Naive thymus-derived CD4-positive, alpha-beta T cell (primary cell): ENCODE data around the gene NFATC4. TPM values are rescaled to one million over a fixed set of nuclear protein-coding genes. Genes with fewer than 3 reads are reported as not detected.

ENCODE experiments used
- ATAC-seq: fragments of 150-1000 bp; cut with Tn5 transposase; 2 replicates; pipeline ENCODE4 v1.10.0; 2021; ENCODE audit warnings: mild to moderate bottlenecking, moderate library complexity
- CTCF ChIA-PET: fragments of 350-600 bp; sonication (Branson Sonifier 250); formaldehyde crosslinking; loops from one replicate; lab custom pipeline; 2021; ENCODE audit warnings: antibody characterized with exemption; lab: Charles Lee
- POLR2A ChIA-PET: fragments of 350-600 bp; sonication (Branson Sonifier 250); formaldehyde crosslinking; loops from one replicate; lab custom pipeline; 2021; ENCODE audit warnings: antibody characterized with exemption, inconsistent platforms; lab: Charles Lee
- DNase-seq, 9 donors: peaks; one replicate each; pipeline versions ENCODE4 v3.0.0 to v3.0.0-alpha.2; 2020 to 2022; ENCODE audit warnings: mixed read lengths in 1 of 9
- H3K27ac ChIP-seq: one replicate; pipeline ENCODE4 v1.7.0; 2013; ENCODE audit warnings: mild to moderate bottlenecking, low read depth, low read length, moderate library complexity
- H3K27me3 ChIP-seq, 2 donors: one replicate each; pipeline ENCODE4 v1.7.0; 2013; ENCODE audit warnings: low read length in 2 of 2, mild to moderate bottlenecking in 2 of 2, moderate library complexity in 2 of 2; ENCODE audit not compliant: control insufficient read depth in 2 of 2, insufficient read depth in 2 of 2
- H3K36me3 ChIP-seq, 3 experiments: 1 replicate in 2 of 3; 2 replicates in 1 of 3; pipeline ENCODE4 v1.7.0; 2013; ENCODE audit warnings: low read length in 3 of 3, mild to moderate bottlenecking in 3 of 3, moderate library complexity in 1 of 3; ENCODE audit not compliant: insufficient read depth in 3 of 3, control insufficient read depth in 2 of 3
- H3K4me1 ChIP-seq, 2 donors: one replicate each; pipeline ENCODE4 v1.7.0; 2013; ENCODE audit warnings: low read length in 2 of 2, mild to moderate bottlenecking in 2 of 2, moderate library complexity in 1 of 2; ENCODE audit not compliant: control insufficient read depth in 2 of 2, insufficient read depth in 2 of 2
- H3K4me3 ChIP-seq: 2 replicates; pipeline ENCODE4 v1.7.0; 2013; ENCODE audit warnings: mild to moderate bottlenecking, low read length
- H3K9me3 ChIP-seq, 3 experiments: 1 replicate in 2 of 3; 2 replicates in 1 of 3; pipeline ENCODE4 v1.7.0; 2013; ENCODE audit warnings: low read length in 3 of 3; ENCODE audit not compliant: control insufficient read depth in 2 of 3
- H3K27ac Mint-ChIP-seq, 9 donors: one replicate each; pipeline ENCODE4 v1.8.0; 2020 to 2022; ENCODE audit warnings: mixed read lengths in 9 of 9, mild to moderate bottlenecking in 8 of 9, moderate library complexity in 5 of 9, inconsistent platforms in 2 of 9
- H3K27me3 Mint-ChIP-seq, 5 donors: one replicate each; pipeline ENCODE4 v1.8.0; 2021 to 2022; ENCODE audit warnings: mixed read lengths in 5 of 5, mild to moderate bottlenecking in 1 of 5
- H3K36me3 Mint-ChIP-seq, 5 donors: one replicate each; pipeline ENCODE4 v1.8.0; 2020 to 2022; ENCODE audit warnings: mixed read lengths in 5 of 5, mild to moderate bottlenecking in 3 of 5, inconsistent platforms in 1 of 5
- H3K4me1 Mint-ChIP-seq, 7 donors: one replicate each; pipeline ENCODE4 v1.8.0; 2020 to 2022; ENCODE audit warnings: mixed read lengths in 7 of 7, mild to moderate bottlenecking in 3 of 7, inconsistent platforms in 1 of 7
- H3K4me3 Mint-ChIP-seq, 10 donors: one replicate each; pipeline ENCODE4 v1.8.0; 2020 to 2022; ENCODE audit warnings: mild to moderate bottlenecking in 10 of 10, mixed read lengths in 10 of 10, moderate library complexity in 6 of 10, inconsistent platforms in 2 of 10
- H3K9me3 Mint-ChIP-seq, 11 donors: one replicate each; pipeline ENCODE4 v1.8.0; 2020 to 2022; ENCODE audit warnings: mixed read lengths in 11 of 11, mild to moderate bottlenecking in 4 of 11, inconsistent platforms in 1 of 11, moderate library complexity in 1 of 11
- intact Hi-C, 2 donors: fragments of 100-400 bp; cut with micrococcal nuclease; formaldehyde crosslinking; loops; one replicate each; pipeline ENCODE4 v1.15.1; 2023
- polyA plus RNA-seq, 2 donors: library from polyadenylated mRNA; unstranded; fragments of 300-500 nt; fragmentation: Illumina TruSeq; gene quantifications; one replicate each; pipeline ENCODE4 v1.2.3, GENCODE V29; 2021
- total RNA-seq, 6 experiments: library from RNA in 5 of 6; stranded (reverse) in 5 of 6; gene quantifications; 1 replicate in 5 of 6; 2 replicates in 1 of 6; pipeline ENCODE4 v1.2.3 and lab custom pipeline; 2021 to 2026

Gene NFATC4
- total and polyA plus RNA-seq, 7 experiments from 2014 or later = not detected

DNA sequence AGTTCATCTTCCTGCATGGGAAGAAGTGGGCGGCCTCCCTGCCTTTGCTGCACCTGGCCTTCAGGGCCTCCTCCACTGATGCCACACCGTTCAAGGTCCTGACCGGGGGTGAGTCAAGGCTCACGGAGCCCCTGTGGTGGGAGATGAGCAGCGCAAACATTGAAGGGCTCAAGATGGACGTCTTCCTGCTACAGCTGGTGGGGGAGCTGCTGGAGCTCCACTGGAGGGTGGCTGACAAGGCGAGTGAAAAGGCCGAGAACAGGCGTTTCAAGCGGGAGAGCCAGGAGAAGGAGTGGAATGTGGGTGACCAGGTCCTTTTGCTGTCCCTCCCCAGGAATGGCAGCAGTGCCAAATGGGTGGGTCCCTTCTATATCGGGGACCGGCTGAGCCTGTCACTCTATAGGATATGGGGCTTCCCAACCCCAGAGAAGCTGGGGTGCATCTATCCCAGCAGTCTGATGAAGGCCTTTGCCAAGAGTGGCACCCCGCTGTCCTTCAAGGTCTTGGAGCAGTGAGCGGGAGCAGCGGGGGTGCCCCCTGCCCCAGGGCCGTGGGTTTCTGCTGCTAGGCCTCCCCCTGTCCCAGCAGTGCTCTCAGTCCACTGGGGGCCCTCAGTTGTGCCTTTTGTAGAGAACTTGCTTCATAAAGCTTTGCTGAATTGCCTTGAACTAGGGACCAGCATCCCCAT lies 49.1 kb downstream of the NFATC4 start:
- CTCF ChIA-PET = no interaction called here
- H3K4me3 ChIP-seq = no peak overlapping the region
- H3K36me3 ChIP-seq = no peaks in the 10 kb centered on the region
- no peak overlapping the region for H3K27ac ChIP-seq
- Mint-ChIP-seq H3K36me3 (no peaks in the 10 kb centered on the region), H3K27me3 (peaks cover 0 to 7% (median 4%) of the 10 kb centered on the region in 5 donors), H3K4me3 (no peak overlapping the region), H3K4me1 (no peaks in the 10 kb centered on the region), H3K27ac (no peak overlapping the region), H3K9me3 (no peaks in the 10 kb centered on the region)
- intact Hi-C loops = no loop called here
- H3K4me1 ChIP-seq = no peaks in the 10 kb centered on the region
- no peaks in the 10 kb centered on the region for H3K9me3 ChIP-seq
- DNase-seq (no peak), ATAC-seq (no peak)
- no peaks in the 10 kb centered on the region for H3K27me3 ChIP-seq
- POLR2A ChIA-PET = no interaction called here

DNA sequence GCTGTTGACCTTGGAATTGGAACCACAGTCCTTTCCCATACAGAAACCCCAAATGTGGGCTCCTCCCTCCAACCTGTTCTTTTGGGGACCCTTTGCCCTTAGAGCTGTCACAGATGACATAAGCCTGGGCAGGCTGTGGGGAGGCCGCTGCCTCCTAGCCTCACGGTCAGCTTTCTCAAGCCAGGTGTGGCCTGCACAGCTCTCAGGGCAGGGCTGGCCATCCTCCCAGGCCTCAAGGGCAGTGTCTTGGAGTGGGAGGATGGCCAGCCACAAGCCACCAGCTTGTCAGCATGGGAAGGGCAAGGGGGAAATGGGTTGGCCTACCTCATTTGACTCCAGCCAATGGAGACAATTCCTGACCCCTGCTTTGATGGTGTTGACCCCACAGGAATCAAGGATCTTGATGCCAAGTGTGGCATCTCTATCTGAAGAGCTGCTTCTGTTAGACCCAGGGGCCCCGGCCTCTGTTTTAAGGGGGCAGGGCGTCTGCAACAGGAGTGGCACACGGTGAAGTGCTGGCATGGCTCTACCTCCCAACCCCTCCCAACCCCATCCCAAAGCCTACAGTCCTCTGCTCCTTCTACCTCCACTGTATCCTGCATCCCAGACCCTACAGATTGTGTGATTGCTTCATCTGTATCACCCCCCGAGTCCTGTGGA lies 50.0 kb downstream of the NFATC4 start:
- H3K36me3 ChIP-seq = no peaks in the 10 kb centered on the region
- ATAC-seq = no peak
- no peaks in the 10 kb centered on the region for H3K9me3 ChIP-seq
- Mint-ChIP-seq H3K36me3 (no peaks in the 10 kb centered on the region), H3K27me3 (peaks cover 0 to 7% (median 4%) of the 10 kb centered on the region in 5 donors), H3K4me1 (no peaks in the 10 kb centered on the region), H3K27ac (no peak overlapping the region), H3K4me3 (no peak overlapping the region), H3K9me3 (no peaks in the 10 kb centered on the region)
- intact Hi-C loops = no loop called here
- ChIA-PET CTCF (no interaction called here), POLR2A (no interaction called here)
- no peak overlapping the region for H3K27ac ChIP-seq
- no peaks in the 10 kb centered on the region for H3K27me3 ChIP-seq
- H3K4me3 ChIP-seq = no peak overlapping the region
- H3K4me1 ChIP-seq = peaks cover 0 to 4% of the 10 kb centered on the region in 2 donors
- DNase-seq = no peak

DNA sequence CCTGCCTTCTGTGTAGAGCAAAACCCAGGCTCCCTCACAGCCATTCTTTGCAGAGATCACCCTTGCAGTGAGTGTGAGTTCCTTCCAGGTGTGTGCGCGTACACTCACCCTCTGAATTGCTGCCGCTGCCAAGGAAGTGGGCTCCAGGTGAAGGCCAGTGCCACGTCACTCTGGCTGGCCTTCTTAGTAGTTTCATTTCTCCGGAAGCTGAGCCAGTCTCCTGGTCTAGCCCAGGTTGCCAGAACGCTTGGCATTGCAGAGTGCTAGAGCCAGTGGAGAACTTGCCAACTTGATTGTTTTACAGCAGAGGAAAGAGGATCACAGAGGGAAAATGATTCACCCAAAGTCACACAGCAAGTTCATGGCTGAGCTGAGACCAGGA lies 50.5 kb downstream of the NFATC4 start:
- DNase-seq (no peak), ATAC-seq (no peak)
- CTCF ChIA-PET = no interaction called here
- Mint-ChIP-seq H3K27ac (no peak overlapping the region), H3K36me3 (no peaks in the 10 kb centered on the region), H3K9me3 (no peaks in the 10 kb centered on the region), H3K4me1 (no peaks in the 10 kb centered on the region), H3K27me3 (peaks cover 0 to 7% (median 4%) of the 10 kb centered on the region in 5 donors), H3K4me3 (no peak overlapping the region)
- H3K27me3 ChIP-seq = no peaks in the 10 kb centered on the region
- intact Hi-C loops = no loop called here
- no peaks in the 10 kb centered on the region for H3K36me3 ChIP-seq
- POLR2A ChIA-PET = interaction anchor here (0.7 to 1.9 kb wide), 2 partner anchors 12 to 144 kb away, joined by 3 to 6 read pairs; partner anchors contain the start of genes CBLN3 and KHNYN
- H3K9me3 ChIP-seq = no peaks in the 10 kb centered on the region
- no peak overlapping the region for H3K4me3 ChIP-seq
- no peak overlapping the region for H3K27ac ChIP-seq
- H3K4me1 ChIP-seq = peaks cover 0 to 4% of the 10 kb centered on the region in 2 donors

DNA sequence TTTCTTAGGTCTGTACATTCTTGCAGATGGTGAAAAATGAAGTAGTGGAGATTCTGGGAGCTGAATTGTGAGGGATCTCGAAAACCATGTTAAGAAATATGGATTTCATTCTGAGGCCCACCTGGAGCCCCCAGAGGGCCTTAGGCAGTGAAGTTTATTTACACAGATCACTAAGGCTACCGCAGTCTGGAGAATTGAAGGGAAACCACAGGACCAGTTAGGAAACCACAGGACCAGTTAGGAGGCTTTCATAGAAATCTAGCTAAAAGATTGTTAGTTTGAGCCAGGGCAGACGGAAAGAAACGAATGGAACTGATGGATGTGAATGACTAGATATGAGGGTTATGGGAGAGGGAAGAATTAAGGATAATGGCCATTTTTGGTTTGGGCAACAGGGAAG lies 54.3 kb downstream of the NFATC4 start:
- Mint-ChIP-seq H3K9me3 (peaks cover 0 to 3% (median 0%) of the 10 kb centered on the region in 11 donors), H3K4me3 (no peak overlapping the region), H3K4me1 (peaks cover 3 to 22% (median 22%) of the 10 kb centered on the region in 7 donors), H3K27me3 (peaks cover 0 to 7% (median 0%) of the 10 kb centered on the region in 5 donors), H3K36me3 (peaks cover 0 to 3% (median 0%) of the 10 kb centered on the region in 5 donors), H3K27ac (no peak overlapping the region)
- Histone ChIP-seq H3K27me3 (no peaks in the 10 kb centered on the region), H3K36me3 (no peaks in the 10 kb centered on the region), H3K27ac (no peak overlapping the region), H3K4me1 (peaks cover 4 to 16% of the 10 kb centered on the region in 2 donors), H3K4me3 (no peak overlapping the region), H3K9me3 (no peaks in the 10 kb centered on the region)
- CTCF ChIA-PET = interaction anchor here (1.3 kb wide), 1 partner anchor 9 kb away, joined by 8 read pairs; no protein-coding TSS in a partner anchor
- ATAC-seq (no peak), DNase-seq (no peak)
- POLR2A ChIA-PET = interaction anchor here (0.6 kb wide), 1 partner anchor 186 kb away, joined by 3 read pairs; no protein-coding TSS in a partner anchor
- intact Hi-C loops = no loop called here

DNA sequence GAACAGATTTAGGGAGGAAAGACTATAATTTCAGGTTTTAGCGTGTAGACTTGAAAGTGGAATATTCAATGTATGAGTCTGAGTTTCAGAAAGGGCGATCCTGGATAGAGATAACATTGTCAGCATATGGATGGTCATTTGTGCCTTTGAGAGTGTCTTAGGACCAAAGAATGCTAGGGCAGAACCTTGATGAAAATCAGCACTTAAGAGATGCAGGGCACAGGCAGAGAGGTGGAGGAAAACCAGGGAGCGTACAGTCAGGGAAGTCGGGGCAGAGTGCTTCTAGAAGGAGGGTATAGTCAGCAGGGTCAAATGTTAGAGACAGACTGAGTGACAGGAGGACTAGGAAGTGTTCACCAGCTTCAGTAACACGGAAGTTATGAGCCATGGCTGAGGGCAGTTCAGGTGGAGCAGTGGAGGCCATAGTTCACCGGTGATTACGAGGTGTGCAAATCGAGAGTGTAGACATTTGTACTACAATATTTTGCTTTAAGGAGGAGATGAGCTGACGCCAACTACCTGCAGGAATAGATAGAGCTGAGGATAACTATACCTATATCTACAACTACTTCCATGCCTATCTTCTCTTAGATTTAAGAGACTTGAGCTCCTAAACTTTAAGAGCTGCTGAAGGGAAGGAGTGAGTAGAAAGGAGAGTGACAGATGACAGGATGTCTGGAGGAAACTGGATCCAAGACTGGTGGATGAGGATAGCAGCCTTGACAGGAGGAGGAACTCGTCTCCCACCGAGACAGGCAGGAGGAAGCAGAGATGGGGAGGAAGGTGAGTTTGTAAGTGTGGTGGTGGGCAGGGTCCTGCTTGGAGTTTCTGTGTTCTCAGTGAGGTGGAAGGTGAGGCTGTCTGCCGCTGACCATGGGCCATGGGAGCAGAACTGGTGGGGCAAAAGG lies 55.0 kb downstream of the NFATC4 start:
- H3K27me3 Mint-ChIP-seq = peaks cover 0 to 7% (median 0%) of the 10 kb centered on the region in 5 donors
- Histone ChIP-seq H3K27me3 (no peaks in the 10 kb centered on the region), H3K4me3 (no peak overlapping the region), H3K36me3 (no peaks in the 10 kb centered on the region), H3K9me3 (no peaks in the 10 kb centered on the region), H3K27ac (no peak overlapping the region), H3K4me1 (peaks cover 4 to 22% of the 10 kb centered on the region in 2 donors)
- intact Hi-C loops = no loop called here
- H3K9me3 Mint-ChIP-seq = peaks cover 0 to 3% (median 0%) of the 10 kb centered on the region in 11 donors
- H3K4me3 Mint-ChIP-seq = no peak overlapping the region
- no peak overlapping the region for H3K27ac Mint-ChIP-seq
- peaks cover 5 to 28% (median 27%) of the 10 kb centered on the region in 7 donors for H3K4me1 Mint-ChIP-seq
- ATAC-seq = no peak
- ChIA-PET CTCF (interaction anchor here (0.7 to 1.4 kb wide), 4 partner anchors 9 to 199 kb away, joined by 3 to 8 read pairs (median 4); no protein-coding TSS in a partner anchor), POLR2A (interaction anchor here (0.8 to 15.7 kb wide), 4 partner anchors 9 to 113 kb away, joined by 3 to 293 read pairs (median 4); partner anchors contain the start of genes ADCY4, LTB4R2 and RIPK3)
- no peak for DNase-seq
- H3K36me3 Mint-ChIP-seq = peaks cover 0 to 3% (median 0%) of the 10 kb centered on the region in 5 donors

DNA sequence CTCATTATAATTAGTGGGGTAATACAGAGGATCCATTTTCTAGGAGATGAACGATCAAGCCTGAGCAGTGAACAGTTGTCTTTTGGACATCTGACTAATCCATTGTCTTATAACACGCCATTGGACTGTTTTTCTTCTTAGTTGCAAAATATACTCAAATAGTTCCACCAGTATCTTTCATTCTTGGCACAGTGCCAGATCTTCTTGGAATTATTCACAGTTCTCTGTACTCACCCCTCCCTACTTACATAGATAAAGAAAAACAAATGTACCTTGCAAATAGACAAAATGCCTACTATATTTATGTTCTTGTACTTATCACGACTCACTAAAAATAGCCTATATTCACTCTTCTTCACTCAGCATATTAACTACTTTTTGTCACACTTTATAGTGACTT lies 57.7 kb downstream of the NFATC4 start:
- Histone ChIP-seq H3K27me3 (no peaks in the 10 kb centered on the region), H3K4me3 (no peak overlapping the region), H3K36me3 (no peaks in the 10 kb centered on the region), H3K27ac (no peak overlapping the region), H3K9me3 (no peaks in the 10 kb centered on the region), H3K4me1 (peaks cover 16 to 34% of the 10 kb centered on the region in 2 donors)
- Mint-ChIP-seq H3K9me3 (peaks cover 0 to 3% (median 0%) of the 10 kb centered on the region in 11 donors), H3K27me3 (no peaks in the 10 kb centered on the region), H3K27ac (peak overlapping the region in 4 of 9 donors; percentile 2 to 27 (median 16)), H3K4me3 (peak overlapping the region in 3 of 10 donors; percentile 14 to 42 (median 35)), H3K36me3 (peaks cover 0 to 3% (median 0%) of the 10 kb centered on the region in 5 donors), H3K4me1 (peaks cover 12 to 44% (median 35%) of the 10 kb centered on the region in 7 donors)
- no peak for DNase-seq
- no peak for ATAC-seq
- CTCF ChIA-PET = interaction anchor here (0.6 to 1.3 kb wide), 4 partner anchors 11 to 829 kb away, joined by 3 read pairs; no protein-coding TSS in a partner anchor
- intact Hi-C loops = no loop called here
- POLR2A ChIA-PET = interaction anchor here (0.6 to 15.7 kb wide), 4 partner anchors 10 to 186 kb away, joined by 3 to 293 read pairs (median 8); partner anchors contain the start of genes ADCY4 and RIPK3
